ENCODE data around the gene ARL2.

The ARL2 gene

GRCh38 chr11:64989416-64989815 lies 24.5 kb upstream of the ARL2 start:
- Histone ChIP-seq H3K27ac (ENCODE audit: insufficient read depth, low read length, poor library complexity, severe bottlenecking) (no peak overlapping the region), H3K9me3 (ENCODE audit: control insufficient read depth, low read length) (no peaks in the 10 kb centered on the region), H3K4me3 (ENCODE audit: insufficient read depth, low read depth, low read length, poor library complexity, severe bottlenecking) (no peak overlapping the region), H3K27me3 (replicated peaks; ENCODE audit: control insufficient read depth, insufficient read depth, low read length, poor library complexity, severe bottlenecking) (no peaks in the 10 kb centered on the region), H3K36me3 (ENCODE audit: control insufficient read depth, insufficient read depth, low read length) (no peaks in the 10 kb centered on the region), H3K4me1 (ENCODE audit: control insufficient read depth, insufficient read depth, low read length, poor library complexity, severe bottlenecking) (peaks cover 13% of the 10 kb centered on the region)
- DNase-seq, result no peak

- no peaks in the 10 kb centered on the region for H3K9me3 ChIP-seq (ENCODE audit: control insufficient read depth, low read length)
- no peak overlapping the region for H3K4me3 ChIP-seq (ENCODE audit: insufficient read depth, low read depth, low read length, poor library complexity, severe bottlenecking)
- DNase-seq, result no peak
- H3K27ac ChIP-seq (ENCODE audit: insufficient read depth, low read length, poor library complexity, severe bottlenecking), result no peak overlapping the region
- no peaks in the 10 kb centered on the region for H3K36me3 ChIP-seq (ENCODE audit: control insufficient read depth, insufficient read depth, low read length)
- no peaks in the 10 kb centered on the region for H3K27me3 ChIP-seq (replicated peaks; ENCODE audit: control insufficient read depth, insufficient read depth, low read length, poor library complexity, severe bottlenecking)
- H3K4me1 ChIP-seq (ENCODE audit: control insufficient read depth, insufficient read depth, low read length, poor library complexity, severe bottlenecking), result peaks cover 13% of the 10 kb centered on the region
These were observed 23.6 kb upstream of the ARL2 start for GRCh38 chr11:64990222-64990923.

- no peaks in the 10 kb centered on the region for H3K9me3 ChIP-seq (ENCODE audit: control insufficient read depth, low read length)
- DNase-seq, result no peak
- no peak overlapping the region for H3K27ac ChIP-seq (ENCODE audit: insufficient read depth, low read length, poor library complexity, severe bottlenecking)
- peaks cover 19% of the 10 kb centered on the region for H3K4me1 ChIP-seq (ENCODE audit: control insufficient read depth, insufficient read depth, low read length, poor library complexity, severe bottlenecking)
- no peak overlapping the region for H3K4me3 ChIP-seq (ENCODE audit: insufficient read depth, low read depth, low read length, poor library complexity, severe bottlenecking)
- no peaks in the 10 kb centered on the region for H3K27me3 ChIP-seq (replicated peaks; ENCODE audit: control insufficient read depth, insufficient read depth, low read length, poor library complexity, severe bottlenecking)
- H3K36me3 ChIP-seq (ENCODE audit: control insufficient read depth, insufficient read depth, low read length), result no peaks in the 10 kb centered on the region
These were observed 19.6 kb upstream of the ARL2 start for GRCh38 chr11:64994318-64994717.

- Histone ChIP-seq H3K4me3 (ENCODE audit: insufficient read depth, low read depth, low read length, poor library complexity, severe bottlenecking) (no peak overlapping the region), H3K36me3 (ENCODE audit: control insufficient read depth, insufficient read depth, low read length) (no peaks in the 10 kb centered on the region), H3K4me1 (ENCODE audit: control insufficient read depth, insufficient read depth, low read length, poor library complexity, severe bottlenecking) (peaks cover 8% of the 10 kb centered on the region), H3K9me3 (ENCODE audit: control insufficient read depth, low read length) (no peaks in the 10 kb centered on the region), H3K27ac (ENCODE audit: insufficient read depth, low read length, poor library complexity, severe bottlenecking) (no peak overlapping the region), H3K27me3 (replicated peaks; ENCODE audit: control insufficient read depth, insufficient read depth, low read length, poor library complexity, severe bottlenecking) (no peaks in the 10 kb centered on the region)
- no peak for DNase-seq
These were observed 17.6 kb upstream of the ARL2 start for GRCh38 chr11:64996327-64996709.

- no peak within 1 kb of the TSS for H3K27ac ChIP-seq (ENCODE audit: insufficient read depth, low read length, poor library complexity, severe bottlenecking)
- no peaks in the 10 kb centered on the region for H3K27me3 ChIP-seq (replicated peaks; ENCODE audit: control insufficient read depth, insufficient read depth, low read length, poor library complexity, severe bottlenecking)
- no peak for DNase-seq
- no peak within 1 kb of the TSS for H3K4me3 ChIP-seq (ENCODE audit: insufficient read depth, low read depth, low read length, poor library complexity, severe bottlenecking)
- H3K36me3 ChIP-seq (ENCODE audit: control insufficient read depth, insufficient read depth, low read length), result no peaks in the 10 kb centered on the region
- H3K4me1 ChIP-seq (ENCODE audit: control insufficient read depth, insufficient read depth, low read length, poor library complexity, severe bottlenecking), result peaks cover 8% of the 10 kb centered on the region
- H3K9me3 ChIP-seq (ENCODE audit: control insufficient read depth, low read length), result no peaks in the 10 kb centered on the region
These were observed 17.1 kb upstream of the ARL2 start, which contains the start of gene BATF2 for GRCh38 chr11:64996710-64997380. Gene BATF2 (minus strand): TSS chr11:64996971. CDS start chr11:64996914, 57 bp downstream.

GRCh38 chr11:64998141-64998540 lies 15.8 kb upstream of the ARL2 start:
- Histone ChIP-seq H3K36me3 (ENCODE audit: control insufficient read depth, insufficient read depth, low read length) (no peaks in the 10 kb centered on the region), H3K4me3 (ENCODE audit: insufficient read depth, low read depth, low read length, poor library complexity, severe bottlenecking) (no peak overlapping the region), H3K27me3 (replicated peaks; ENCODE audit: control insufficient read depth, insufficient read depth, low read length, poor library complexity, severe bottlenecking) (no peaks in the 10 kb centered on the region), H3K27ac (ENCODE audit: insufficient read depth, low read length, poor library complexity, severe bottlenecking) (no peak overlapping the region), H3K9me3 (ENCODE audit: control insufficient read depth, low read length) (no peaks in the 10 kb centered on the region), H3K4me1 (ENCODE audit: control insufficient read depth, insufficient read depth, low read length, poor library complexity, severe bottlenecking) (peaks cover 8% of the 10 kb centered on the region)
- DNase-seq, result no peak

GRCh38 chr11:64998690-64999431 lies 15.1 kb upstream of the ARL2 start:
- DNase-seq, result no peak
- Histone ChIP-seq H3K4me3 (ENCODE audit: insufficient read depth, low read depth, low read length, poor library complexity, severe bottlenecking) (no peak overlapping the region), H3K27ac (ENCODE audit: insufficient read depth, low read length, poor library complexity, severe bottlenecking) (no peak overlapping the region), H3K27me3 (replicated peaks; ENCODE audit: control insufficient read depth, insufficient read depth, low read length, poor library complexity, severe bottlenecking) (no peaks in the 10 kb centered on the region), H3K36me3 (ENCODE audit: control insufficient read depth, insufficient read depth, low read length) (no peaks in the 10 kb centered on the region), H3K4me1 (ENCODE audit: control insufficient read depth, insufficient read depth, low read length, poor library complexity, severe bottlenecking) (peaks cover 8% of the 10 kb centered on the region), H3K9me3 (ENCODE audit: control insufficient read depth, low read length) (no peaks in the 10 kb centered on the region)

GRCh38 chr11:64999478-64999877 lies 14.5 kb upstream of the ARL2 start:
- Histone ChIP-seq H3K27ac (ENCODE audit: insufficient read depth, low read length, poor library complexity, severe bottlenecking) (no peak overlapping the region), H3K4me3 (ENCODE audit: insufficient read depth, low read depth, low read length, poor library complexity, severe bottlenecking) (no peak overlapping the region), H3K4me1 (ENCODE audit: control insufficient read depth, insufficient read depth, low read length, poor library complexity, severe bottlenecking) (peaks cover 8% of the 10 kb centered on the region), H3K9me3 (ENCODE audit: control insufficient read depth, low read length) (no peaks in the 10 kb centered on the region), H3K36me3 (ENCODE audit: control insufficient read depth, insufficient read depth, low read length) (no peaks in the 10 kb centered on the region), H3K27me3 (replicated peaks; ENCODE audit: control insufficient read depth, insufficient read depth, low read length, poor library complexity, severe bottlenecking) (no peaks in the 10 kb centered on the region)
- DNase-seq, result no peak

GRCh38 chr11:65002706-65003105 lies 11.3 kb upstream of the ARL2 start:
- Histone ChIP-seq H3K27ac (ENCODE audit: insufficient read depth, low read length, poor library complexity, severe bottlenecking) (no peak overlapping the region), H3K9me3 (ENCODE audit: control insufficient read depth, low read length) (no peaks in the 10 kb centered on the region), H3K4me1 (ENCODE audit: control insufficient read depth, insufficient read depth, low read length, poor library complexity, severe bottlenecking) (peaks cover 8% of the 10 kb centered on the region), H3K36me3 (ENCODE audit: control insufficient read depth, insufficient read depth, low read length) (no peaks in the 10 kb centered on the region), H3K27me3 (replicated peaks; ENCODE audit: control insufficient read depth, insufficient read depth, low read length, poor library complexity, severe bottlenecking) (no peaks in the 10 kb centered on the region), H3K4me3 (ENCODE audit: insufficient read depth, low read depth, low read length, poor library complexity, severe bottlenecking) (no peak overlapping the region)
- no peak for DNase-seq

- no peak overlapping the region for H3K27ac ChIP-seq (ENCODE audit: insufficient read depth, low read length, poor library complexity, severe bottlenecking)
- H3K36me3 ChIP-seq (ENCODE audit: control insufficient read depth, insufficient read depth, low read length), result no peaks in the 10 kb centered on the region
- H3K4me3 ChIP-seq (ENCODE audit: insufficient read depth, low read depth, low read length, poor library complexity, severe bottlenecking), result no peak overlapping the region
- H3K9me3 ChIP-seq (ENCODE audit: control insufficient read depth, low read length), result no peaks in the 10 kb centered on the region
- H3K4me1 ChIP-seq (ENCODE audit: control insufficient read depth, insufficient read depth, low read length, poor library complexity, severe bottlenecking), result peaks cover 7% of the 10 kb centered on the region
- no peaks in the 10 kb centered on the region for H3K27me3 ChIP-seq (replicated peaks; ENCODE audit: control insufficient read depth, insufficient read depth, low read length, poor library complexity, severe bottlenecking)
- no peak for DNase-seq
These were observed 10.7 kb upstream of the ARL2 start for GRCh38 chr11:65003282-65003681.

Data from effector memory CD4-positive, alpha-beta T cell (primary cell).